Activated T-helper 1 cell treated with anti-CD3 and anti-CD28 coated beads, Interleukin-2, amount 50 U/mL, for 16 hours (primary cell): ENCODE data around the gene ARHGAP9.
"Not testable (repeated sequence)": the region's sequence is repeated elsewhere in the genome, so short reads cannot be mapped to it uniquely, and the experiment has no call there.

Source experiments
- DNase-seq, 2 donors: peaks; one replicate each; pipeline ENCODE4 v3.0.0-alpha.2; 2020; ENCODE audit warnings: low read depth in 1 of 2, low spot score in 1 of 2

The ARHGAP9 gene

GRCh38 chr12:57517718-57518117 lies 38.1 kb upstream of the ARHGAP9 start:
- not testable (repeated sequence) for DNase-seq

GRCh38 chr12:57517187-57517586 lies 37.5 kb upstream of the ARHGAP9 start:
- no peak for DNase-seq

- no peak for DNase-seq
Observed at GRCh38 chr12:57516617-57517153, 37.0 kb upstream of the ARHGAP9 start.

DNA sequence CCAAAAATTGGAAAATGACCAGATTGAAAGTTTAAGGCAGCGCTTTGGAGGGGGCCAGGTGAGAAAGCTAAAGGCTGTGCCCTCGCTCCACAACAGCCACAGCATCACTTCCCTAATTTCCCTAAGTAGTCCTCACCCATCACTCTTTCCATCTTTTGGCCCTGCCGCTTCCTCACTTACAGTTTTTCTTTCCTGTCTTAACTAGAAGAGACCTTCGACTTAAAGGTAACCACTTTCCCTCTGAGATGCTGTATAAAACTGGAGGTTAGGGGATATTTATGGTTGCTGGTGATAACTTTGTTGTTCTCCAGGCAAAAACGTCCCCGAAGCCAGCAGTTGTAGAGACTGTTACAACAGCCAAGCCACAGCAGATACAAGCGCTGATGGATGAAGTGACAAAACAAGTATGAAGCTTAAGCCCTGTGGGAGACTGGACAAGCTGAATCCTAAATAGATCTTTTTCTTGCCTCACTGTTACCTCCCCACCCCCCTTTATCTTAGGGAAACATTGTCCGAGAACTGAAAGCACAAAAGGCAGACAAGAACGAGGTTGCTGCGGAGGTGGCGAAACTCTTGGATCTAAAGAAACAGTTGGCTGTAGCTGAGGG lies 36.4 kb upstream of the ARHGAP9 start:
- DNase-seq: no peak

GRCh38 chr12:57515408-57515933 lies 35.8 kb upstream of the ARHGAP9 start:
- DNase-seq: no peak

DNA sequence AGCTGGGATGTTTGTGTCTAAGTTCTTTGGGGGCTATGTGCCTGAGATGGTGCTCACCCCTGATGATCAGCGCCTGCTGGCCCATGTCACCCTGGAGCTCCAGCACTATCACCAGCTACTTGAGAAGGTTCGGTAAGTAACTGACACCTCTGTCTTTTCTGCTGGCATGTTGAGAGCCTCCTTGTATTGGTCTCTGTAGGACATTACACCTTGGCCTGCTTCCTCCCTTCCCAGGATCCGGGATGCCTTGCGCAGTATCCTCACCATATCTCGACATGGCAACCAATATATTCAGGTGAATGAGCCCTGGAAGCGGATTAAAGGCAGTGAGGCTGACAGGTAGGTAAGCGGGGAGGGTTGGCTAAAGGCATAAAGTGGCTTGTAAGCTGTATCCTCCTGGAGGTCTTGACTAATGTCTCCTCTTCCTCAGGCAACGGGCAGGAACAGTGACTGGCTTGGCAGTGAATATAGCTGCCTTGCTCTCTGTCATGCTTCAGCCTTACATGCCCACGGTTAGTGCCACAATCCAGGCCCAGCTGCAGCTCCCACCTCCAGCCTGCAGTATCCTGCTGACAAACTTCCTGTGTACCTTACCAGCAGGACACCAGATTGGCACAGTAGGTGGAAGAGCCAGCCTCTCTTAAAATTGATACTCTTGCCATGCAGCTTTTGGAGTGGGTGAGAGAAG lies 35.2 kb upstream of the ARHGAP9 start:
- no peak for DNase-seq

- DNase-seq: not testable (repeated sequence)
Observed at GRCh38 chr12:57514246-57514645, 34.6 kb upstream of the ARHGAP9 start.

GRCh38 chr12:57513677-57514076 lies 34.0 kb upstream of the ARHGAP9 start:
- DNase-seq: not testable (repeated sequence)

- no peak for DNase-seq
Observed at GRCh38 chr12:57513266-57513665, 33.6 kb upstream of the ARHGAP9 start.

DNA sequence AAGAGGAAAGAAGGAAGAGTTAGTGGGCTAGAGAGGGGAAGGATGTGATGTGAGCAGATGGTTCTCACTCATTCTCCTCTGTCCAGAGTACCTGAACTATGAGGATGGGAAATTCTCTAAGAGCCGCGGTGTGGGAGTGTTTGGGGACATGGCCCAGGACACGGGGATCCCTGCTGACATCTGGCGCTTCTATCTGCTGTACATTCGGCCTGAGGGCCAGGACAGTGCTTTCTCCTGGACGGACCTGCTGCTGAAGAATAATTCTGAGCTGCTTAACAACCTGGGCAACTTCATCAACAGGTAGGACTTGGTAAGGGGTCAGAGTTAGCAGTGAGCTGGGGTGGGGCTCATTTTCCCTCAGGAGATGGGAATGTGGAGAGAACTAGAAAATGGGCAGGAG lies 33.0 kb upstream of the ARHGAP9 start:
- DNase-seq: no peak

DNA sequence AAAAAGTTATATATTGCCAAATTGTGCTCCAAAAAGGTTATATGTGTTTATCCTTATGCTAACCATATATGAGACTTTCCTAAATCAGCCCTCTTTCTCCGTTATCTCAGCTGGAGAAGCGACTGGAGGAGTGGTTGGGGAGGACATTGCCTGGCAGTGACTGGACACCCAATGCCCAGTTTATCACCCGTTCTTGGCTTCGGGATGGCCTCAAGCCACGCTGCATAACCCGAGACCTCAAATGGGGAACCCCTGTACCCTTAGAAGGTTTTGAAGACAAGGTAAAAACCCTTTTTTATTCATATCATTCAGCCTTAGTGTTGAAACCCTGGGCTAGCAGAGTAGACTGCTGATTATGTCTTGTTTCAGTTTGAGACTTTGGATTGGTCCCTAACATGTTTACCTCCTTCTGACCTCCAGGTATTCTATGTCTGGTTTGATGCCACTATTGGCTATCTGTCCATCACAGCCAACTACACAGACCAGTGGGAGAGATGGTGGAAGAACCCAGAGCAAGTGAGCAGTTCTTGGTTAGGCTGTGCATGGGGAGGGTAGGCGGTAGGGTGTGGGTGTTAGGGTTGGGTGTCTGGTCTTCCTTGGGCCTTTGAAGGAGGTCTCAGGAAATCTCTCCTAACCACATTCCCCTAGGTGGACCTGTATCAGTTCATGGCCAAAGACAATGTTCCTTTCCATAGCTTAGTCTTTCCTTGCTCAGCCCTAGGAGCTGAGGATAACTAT lies 32.1 kb upstream of the ARHGAP9 start:
- DNase-seq: no peak

GRCh38 chr12:57511161-57511560 lies 31.5 kb upstream of the ARHGAP9 start:
- no peak for DNase-seq

GRCh38 chr12:57507796-57508195 lies 28.1 kb upstream of the ARHGAP9 start:
- DNase-seq: not testable (repeated sequence)

DNA sequence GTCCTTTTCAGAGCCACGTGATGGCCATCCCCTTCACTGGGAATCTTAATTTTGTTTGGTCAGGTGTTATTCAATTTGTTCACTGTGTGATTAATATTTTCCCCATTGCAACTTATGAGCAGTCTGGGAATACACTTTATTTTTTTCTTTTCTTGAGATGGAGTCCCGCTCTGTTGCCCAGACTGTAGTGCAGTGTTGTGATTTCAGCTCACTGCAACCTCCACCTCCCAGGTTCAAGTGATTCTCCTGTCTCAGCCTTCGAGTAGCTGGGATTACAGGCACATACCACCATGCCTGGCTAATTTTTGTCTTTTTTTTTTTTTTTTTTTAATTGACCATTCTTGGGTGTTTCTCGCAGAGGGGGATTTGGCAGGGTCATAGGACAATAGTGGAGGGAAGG lies 26.9 kb upstream of the ARHGAP9 start:
- DNase-seq: not testable (repeated sequence)

GRCh38 chr12:57502311-57502969 lies 22.8 kb upstream of the ARHGAP9 start:
- not testable (repeated sequence) for DNase-seq

- DNase-seq: no peak
Observed at GRCh38 chr12:57500213-57500612, 20.5 kb upstream of the ARHGAP9 start.

- no peak for DNase-seq
Observed at GRCh38 chr12:57498571-57498970, 18.9 kb upstream of the ARHGAP9 start.

GRCh38 chr12:57498132-57498502 lies 18.5 kb upstream of the ARHGAP9 start:
- no peak for DNase-seq

DNA sequence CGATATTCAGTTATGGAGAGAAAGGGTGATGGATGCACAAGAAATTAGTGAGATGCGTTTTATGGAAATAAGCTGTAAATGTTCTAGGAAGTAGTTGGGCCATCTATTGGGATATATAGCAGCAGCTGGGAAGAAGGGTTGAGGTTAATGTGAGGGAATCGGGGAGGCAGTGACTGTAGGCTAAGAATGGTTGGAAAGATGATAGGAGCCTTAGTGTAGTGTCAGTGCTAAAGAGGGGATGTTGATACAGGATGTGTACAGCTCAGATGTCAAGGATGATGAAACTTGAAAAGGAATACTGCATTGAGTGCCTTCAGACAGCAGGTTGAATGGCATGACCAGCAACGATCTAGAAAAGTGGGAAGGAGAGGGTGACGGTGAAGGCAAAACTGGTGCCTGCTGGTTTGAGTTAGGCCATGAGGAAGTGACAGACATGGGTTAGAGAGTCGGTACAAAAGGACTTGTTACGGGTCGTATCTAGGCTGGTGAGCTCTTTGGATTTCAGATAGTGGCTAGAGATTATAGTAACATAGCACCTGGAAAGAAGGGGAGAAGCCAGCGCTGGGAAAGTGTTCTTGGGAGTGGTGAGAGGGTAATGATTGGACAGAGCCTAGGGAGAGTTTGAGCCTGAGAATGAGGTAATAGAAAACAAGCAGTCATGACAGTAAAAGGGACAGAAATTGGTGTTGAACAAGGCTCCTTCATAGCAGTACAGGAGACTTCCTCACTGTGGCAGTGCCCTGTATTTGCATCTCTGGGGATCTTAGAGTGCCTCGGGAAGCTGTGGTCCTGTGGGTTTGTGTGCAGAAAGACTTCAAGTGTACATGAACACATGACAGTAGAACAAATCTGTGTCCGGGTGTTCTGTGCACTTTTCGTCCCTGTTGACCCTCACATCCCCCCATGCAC lies 17.8 kb upstream of the ARHGAP9 start:
- DNase-seq: no peak

- DNase-seq: no peak
Observed at GRCh38 chr12:57496822-57497221, 17.2 kb upstream of the ARHGAP9 start.
